Parathyroid adenoma (tissue), 2 donors: ENCODE data around the gene CDON.

Experiments used
- H2AFZ ChIP-seq: fragments of 300-600 bp; sonication (generic); one replicate; pipeline ENCODE4 v1.7.0; 2017; ENCODE audit warnings: antibody characterized with exemption, mild to moderate bottlenecking
- H3K27ac ChIP-seq: fragments of 300-600 bp; sonication (generic); one replicate; pipeline ENCODE4 v1.7.0; 2017
- H3K27me3 ChIP-seq: fragments of 300-600 bp; sonication (generic); one replicate; pipeline ENCODE4 v1.7.0; 2017; ENCODE audit warnings: low read length; ENCODE audit not compliant: control insufficient read depth, insufficient read depth
- H3K36me3 ChIP-seq: fragments of 300-600 bp; sonication (generic); one replicate; pipeline ENCODE4 v1.7.0; 2017; ENCODE audit warnings: low read length; ENCODE audit not compliant: control insufficient read depth, insufficient read depth
- H3K4me1 ChIP-seq: fragments of 300-600 bp; sonication (generic); one replicate; pipeline ENCODE4 v1.7.0; 2017; ENCODE audit warnings: control low read depth
- H3K4me2 ChIP-seq: fragments of 300-600 bp; sonication (generic); one replicate; pipeline ENCODE4 v1.7.0; 2017; ENCODE audit warnings: low read length
- H3K4me3 ChIP-seq: fragments of 300-600 bp; sonication (generic); one replicate; pipeline ENCODE4 v1.7.0; 2017; ENCODE audit warnings: low read depth, low read length
- H3K79me2 ChIP-seq: fragments of 300-600 bp; sonication (generic); one replicate; pipeline ENCODE4 v1.7.0; 2017; ENCODE audit warnings: control low read depth
- H3K9ac ChIP-seq: fragments of 300-600 bp; sonication (generic); one replicate; pipeline ENCODE4 v1.7.0; 2017; ENCODE audit warnings: mild to moderate bottlenecking
- H3K9me3 ChIP-seq: fragments of 300-600 bp; sonication (generic); one replicate; pipeline ENCODE4 v1.7.0; 2017; ENCODE audit warnings: low read length; ENCODE audit not compliant: control insufficient read depth
- CTCF ChIP-seq: fragments of 300-600 bp; sonication (generic); IDR thresholded peaks from one replicate; pipeline ENCODE4 v1.7.0; 2017; ENCODE audit warnings: antibody characterized with exemption, mild to moderate bottlenecking
- donor health status: primary hyperparathyroidism.

Gene CDON

DNA sequence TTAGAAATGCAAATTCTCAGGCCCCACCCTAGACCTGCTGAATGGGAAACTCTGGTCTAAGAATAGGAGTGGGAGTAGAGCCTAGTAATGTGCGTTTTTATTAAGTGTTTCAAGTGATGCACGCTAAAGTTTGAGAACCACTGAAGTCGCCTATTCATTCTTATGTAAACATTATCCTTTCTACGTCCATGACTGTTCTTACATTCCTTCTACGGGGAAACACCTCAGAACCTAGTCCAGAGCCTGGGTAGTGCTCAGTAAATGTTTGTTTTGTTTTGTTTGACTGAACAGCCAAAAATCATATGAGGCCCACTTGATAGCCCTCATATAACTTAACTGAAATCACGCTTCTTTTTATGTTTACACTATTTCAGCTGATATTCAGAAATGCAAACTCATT is 87.0 kb downstream of the CDON start:
- Histone ChIP-seq H3K79me2 (no peaks in the 10 kb centered on the region), H3K4me3 (no peak overlapping the region), H3K9me3 (no peaks in the 10 kb centered on the region), H3K9ac (no peak overlapping the region), H3K36me3 (no peaks in the 10 kb centered on the region), H3K27ac (no peak overlapping the region), H3K27me3 (no peaks in the 10 kb centered on the region), H3K4me2 (no peak overlapping the region), H2AFZ (no peak overlapping the region), H3K4me1 (no peaks in the 10 kb centered on the region)
- no peak for TF ChIP-seq CTCF

DNA sequence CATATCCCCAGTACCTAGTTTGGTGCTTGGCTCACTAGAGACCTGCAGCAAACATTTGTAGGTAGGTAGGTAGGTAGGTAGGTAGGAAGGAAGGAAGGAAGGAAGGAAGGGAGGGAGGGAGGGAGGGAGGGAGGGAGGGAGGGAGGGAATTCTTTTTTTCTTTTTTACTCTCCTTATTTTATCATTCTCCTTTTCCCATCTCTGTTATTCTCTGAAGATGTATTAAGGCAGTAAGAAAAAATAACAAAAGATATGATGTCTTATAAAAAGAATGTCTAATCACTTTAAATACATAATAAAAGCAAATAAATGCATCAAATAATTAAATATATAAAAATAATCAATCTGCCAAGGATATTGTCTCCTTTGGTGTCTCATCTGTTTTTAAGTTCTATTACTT is 88.4 kb downstream of the CDON start:
- Histone ChIP-seq H3K79me2 (no peaks in the 10 kb centered on the region), H3K4me1 (no peaks in the 10 kb centered on the region), H3K4me3 (no peak overlapping the region), H3K27ac (no peak overlapping the region), H2AFZ (no peak overlapping the region), H3K4me2 (no peak overlapping the region), H3K9ac (no peak overlapping the region), H3K27me3 (no peaks in the 10 kb centered on the region), H3K9me3 (no peaks in the 10 kb centered on the region), H3K36me3 (no peaks in the 10 kb centered on the region)
- TF ChIP-seq CTCF = no peak

DNA sequence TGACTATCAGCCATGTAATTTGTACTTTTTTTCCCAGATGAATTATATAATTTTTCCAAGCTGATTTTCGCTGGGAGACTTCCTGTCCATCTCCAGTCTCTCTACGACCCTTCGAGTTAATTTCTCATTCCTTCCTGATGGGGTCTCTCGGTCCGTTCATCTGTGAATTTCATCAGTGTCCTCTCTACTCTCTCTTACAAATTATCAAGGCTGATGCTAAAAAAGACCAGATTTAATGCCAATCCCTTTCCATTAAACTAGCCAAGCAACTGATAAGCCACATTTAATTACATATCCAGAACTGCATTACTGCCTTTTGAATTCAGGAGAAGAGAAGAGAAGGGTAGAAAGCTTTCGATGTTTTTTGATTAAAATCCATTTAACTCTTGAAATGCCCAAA is 91.0 kb downstream of the CDON start:
- no peaks in the 10 kb centered on the region for H3K79me2 ChIP-seq
- H3K27me3 ChIP-seq = no peaks in the 10 kb centered on the region
- H3K9me3 ChIP-seq = no peaks in the 10 kb centered on the region
- H3K36me3 ChIP-seq = no peaks in the 10 kb centered on the region
- no peak overlapping the region for H3K4me2 ChIP-seq
- no peak for TF ChIP-seq CTCF
- H3K4me1 ChIP-seq = no peaks in the 10 kb centered on the region
- H3K27ac ChIP-seq = no peak overlapping the region
- no peak overlapping the region for H2AFZ ChIP-seq
- no peak overlapping the region for H3K9ac ChIP-seq
- no peak overlapping the region for H3K4me3 ChIP-seq

DNA sequence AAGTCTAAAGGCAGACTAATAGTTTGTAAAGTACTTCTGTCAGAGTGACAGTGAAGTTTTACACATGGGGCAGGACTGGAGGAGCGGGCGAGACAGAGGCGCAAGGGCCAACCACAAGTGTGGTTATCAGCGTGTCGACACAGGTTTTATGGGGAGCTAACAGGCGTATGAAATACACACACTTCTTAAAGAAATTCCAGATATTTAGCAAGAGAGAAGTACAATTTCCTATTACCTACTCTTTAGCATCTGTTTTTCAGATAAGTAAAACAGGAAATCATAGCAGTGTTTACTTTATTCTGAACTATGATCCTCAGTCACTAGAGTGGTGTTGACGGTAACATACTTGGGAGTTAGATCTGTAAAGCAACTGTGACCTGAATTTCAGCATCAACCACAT is 94.3 kb downstream of the CDON start:
- H2AFZ ChIP-seq = no peak overlapping the region

More for the DNA sequence above, 94.3 kb downstream of the CDON start:
- Histone ChIP-seq H3K4me1 (no peaks in the 10 kb centered on the region), H3K36me3 (no peaks in the 10 kb centered on the region), H3K27me3 (no peaks in the 10 kb centered on the region), H3K4me3 (no peak overlapping the region), H3K27ac (no peak overlapping the region), H3K79me2 (no peaks in the 10 kb centered on the region), H3K4me2 (no peak overlapping the region), H3K9me3 (no peaks in the 10 kb centered on the region), H3K9ac (no peak overlapping the region)
- no peak for TF ChIP-seq CTCF
